Measurements from ENCODE around the gene RNF150.

- TF ChIP-seq CTCF (IDR thresholded peaks at IDR 0.05) (no peak), POLR2A (IDR thresholded peaks at IDR 0.05) (no peak)
Measured at GRCh38 chr4:141102367-141102766, 30.9 kb downstream of the RNF150 start.

All from body of pancreas (tissue), 4 donors.